Measurements from ENCODE around the gene TMEM178A. TPM values are rescaled to one million over a fixed set of nuclear protein-coding genes. Genes with fewer than 3 reads are reported as not detected.
"Not testable (repeated sequence)": the region's sequence is repeated elsewhere in the genome, so short reads cannot be mapped to it uniquely, and the experiment has no call there.

The TMEM178A gene
- total RNA-seq, 1 donor, result 0.72 TPM

DNA sequence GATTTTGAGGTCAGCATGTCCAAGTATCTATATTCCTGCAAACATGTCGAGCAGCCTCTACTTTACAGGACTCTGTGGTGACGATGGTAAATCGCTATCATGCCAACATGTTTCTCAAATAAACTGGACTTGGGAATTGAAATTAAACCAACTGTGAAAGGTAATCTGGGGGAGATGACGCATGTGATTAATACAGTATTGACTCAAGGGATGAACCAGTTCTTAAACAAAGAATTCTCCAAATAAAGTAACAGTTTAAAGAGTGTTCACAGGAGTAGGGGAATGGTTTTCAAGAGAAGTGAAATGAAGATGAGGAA lies 59.1 kb downstream of the TMEM178A start:
- Histone ChIP-seq H3K4me1 (ENCODE audit: insufficient read depth, low read length) (peaks cover 25% of the 10 kb centered on the region), H2AFZ (ENCODE audit: low read length) (no peak overlapping the region), H3K4me3 (ENCODE audit: insufficient read depth, low read length) (no peak overlapping the region), H3K36me3 (ENCODE audit: insufficient read depth, low read length) (no peaks in the 10 kb centered on the region), H3K27me3 (ENCODE audit: insufficient read depth, low read length) (no peaks in the 10 kb centered on the region), H3K4me2 (ENCODE audit: insufficient read depth, low read length) (peak overlapping the region; percentile 22), H3K9me3 (ENCODE audit: low read depth, low read length) (no peaks in the 10 kb centered on the region), H4K20me1 (ENCODE audit: insufficient read depth, low read length) (no peaks in the 10 kb centered on the region), H3K79me2 (ENCODE audit: insufficient read depth, low read length) (no peaks in the 10 kb centered on the region), H3K27ac (ENCODE audit: low read depth, low read length) (peak overlapping the region; percentile 87)
- DNase-seq (ENCODE audit: insufficient read length, low spot score, missing footprints), result no peak
- TF ChIP-seq CTCF (IDR thresholded peaks at IDR 0.05; ENCODE audit: extremely low read depth, low read depth, low read length), result no peak

DNA sequence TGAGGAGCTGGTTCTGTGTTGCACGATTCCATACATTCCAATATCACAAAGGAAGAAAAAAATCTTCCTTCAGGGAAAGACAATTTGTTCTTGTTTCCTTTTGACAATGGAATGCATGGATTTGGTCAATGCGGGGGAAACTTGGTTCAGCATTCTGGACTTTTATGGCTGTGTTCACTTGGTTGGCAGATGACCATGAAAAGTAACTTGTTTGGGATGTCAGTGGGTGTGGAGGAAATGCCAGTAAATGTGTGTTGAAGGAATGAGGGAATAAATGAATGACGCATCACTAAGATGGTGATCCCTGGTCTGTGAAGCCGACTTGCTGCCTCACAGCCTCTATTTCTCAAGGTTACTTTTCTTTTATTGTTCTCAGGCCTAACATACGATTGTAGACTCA lies 59.7 kb downstream of the TMEM178A start:
- Histone ChIP-seq H3K4me1 (ENCODE audit: insufficient read depth, low read length) (peaks cover 25% of the 10 kb centered on the region), H2AFZ (ENCODE audit: low read length) (peak overlapping the region; percentile 33), H3K9me3 (ENCODE audit: low read depth, low read length) (no peaks in the 10 kb centered on the region), H4K20me1 (ENCODE audit: insufficient read depth, low read length) (no peaks in the 10 kb centered on the region), H3K36me3 (ENCODE audit: insufficient read depth, low read length) (no peaks in the 10 kb centered on the region), H3K27me3 (ENCODE audit: insufficient read depth, low read length) (no peaks in the 10 kb centered on the region), H3K4me3 (ENCODE audit: insufficient read depth, low read length) (no peak overlapping the region), H3K4me2 (ENCODE audit: insufficient read depth, low read length) (peak overlapping the region; percentile 22), H3K27ac (ENCODE audit: low read depth, low read length) (peak overlapping the region; percentile 87), H3K79me2 (ENCODE audit: insufficient read depth, low read length) (no peaks in the 10 kb centered on the region)
- no peak for TF ChIP-seq CTCF (IDR thresholded peaks at IDR 0.05; ENCODE audit: extremely low read depth, low read depth, low read length)
- no peak for DNase-seq (ENCODE audit: insufficient read length, low spot score, missing footprints)

- H3K27ac ChIP-seq (ENCODE audit: low read depth, low read length); H3K79me2 ChIP-seq (ENCODE audit: insufficient read depth, low read length); H3K4me2 ChIP-seq (ENCODE audit: insufficient read depth, low read length); H2AFZ ChIP-seq (ENCODE audit: low read length); H4K20me1 ChIP-seq (ENCODE audit: insufficient read depth, low read length); H3K4me3 ChIP-seq (ENCODE audit: insufficient read depth, low read length); H3K9me3 ChIP-seq (ENCODE audit: low read depth, low read length); DNase-seq (ENCODE audit: insufficient read length, low spot score, missing footprints); H3K36me3 ChIP-seq (ENCODE audit: insufficient read depth, low read length); H3K27me3 ChIP-seq (ENCODE audit: insufficient read depth, low read length): not testable (repeated sequence)
- peaks cover 31% of the 10 kb centered on the region for H3K4me1 ChIP-seq (ENCODE audit: insufficient read depth, low read length)
Observed at GRCh38 chr2:39728085-39728484, 62.4 kb downstream of the TMEM178A start.

GRCh38 chr2:39728941-39729351 lies 63.2 kb downstream of the TMEM178A start:
- TF ChIP-seq CTCF (IDR thresholded peaks at IDR 0.05; ENCODE audit: extremely low read depth, low read depth, low read length), result peak; percentile 92
- H3K4me2 ChIP-seq (ENCODE audit: insufficient read depth, low read length), result no peak overlapping the region
- peaks cover 12% of the 10 kb centered on the region for H3K36me3 ChIP-seq (ENCODE audit: insufficient read depth, low read length)
- no peak overlapping the region for H3K27ac ChIP-seq (ENCODE audit: low read depth, low read length)
- peaks cover 11% of the 10 kb centered on the region for H3K79me2 ChIP-seq (ENCODE audit: insufficient read depth, low read length)
- H3K4me1 ChIP-seq (ENCODE audit: insufficient read depth, low read length), result peaks cover 24% of the 10 kb centered on the region
- DNase-seq (ENCODE audit: insufficient read length, low spot score, missing footprints), result no peak
- H3K4me3 ChIP-seq (ENCODE audit: insufficient read depth, low read length), result no peak overlapping the region
- no peak overlapping the region for H2AFZ ChIP-seq (ENCODE audit: low read length)
- no peaks in the 10 kb centered on the region for H4K20me1 ChIP-seq (ENCODE audit: insufficient read depth, low read length)
- no peaks in the 10 kb centered on the region for H3K9me3 ChIP-seq (ENCODE audit: low read depth, low read length)
- no peaks in the 10 kb centered on the region for H3K27me3 ChIP-seq (ENCODE audit: insufficient read depth, low read length)

Data from osteoblast (primary cell).